ENCODE results near the gene ZNF865. TPM values are rescaled to one million over a fixed set of nuclear protein-coding genes. Genes with fewer than 3 reads are reported as not detected.

Gene ZNF865
- polyA plus RNA-seq, 1 donor (not counting 4 experiments of a cell fraction or from before 2014, with no cell fraction given) = 1.1 TPM

- no peak for DNase-seq (ENCODE audit: low read depth, low spot score)
- Histone ChIP-seq H3K4me3 (ENCODE audit: control insufficient read depth in 2 of 3, extremely low read depth in 1 of 3, insufficient read depth in 2 of 3, low read depth in 1 of 3, low read length in 3 of 3) (no peak overlapping the region), H3K27ac (ENCODE audit: control insufficient read depth, insufficient read depth, low read length) (no peak overlapping the region), H3K9ac (ENCODE audit: control insufficient read depth, extremely low read depth, insufficient read depth, low read length) (no peak overlapping the region), H3K9me3 (ENCODE audit: control insufficient read depth, low read depth, low read length) (no peaks in the 10 kb centered on the region), H3K27me3 (ENCODE audit: control insufficient read depth, extremely low read depth, insufficient read depth, low read length) (no peaks in the 10 kb centered on the region), H4K20me1 (ENCODE audit: control insufficient read depth, extremely low read depth, insufficient read depth, low read length) (peaks cover 3% of the 10 kb centered on the region), H3K36me3 (ENCODE audit: control insufficient read depth in 2 of 2, extremely low read depth in 1 of 2, insufficient read depth in 2 of 2, low read length in 2 of 2) (peaks cover 5 to 9% of the 10 kb centered on the region in 2 experiments), H3K9me1 (ENCODE audit: control insufficient read depth, extremely low read depth, insufficient read depth, low read length) (no peaks in the 10 kb centered on the region), H2AFZ (ENCODE audit: control insufficient read depth, low read length) (no peak overlapping the region), H3K79me2 (ENCODE audit: control insufficient read depth, insufficient read depth, low read length) (peaks cover 15% of the 10 kb centered on the region), H3K4me2 (ENCODE audit: control insufficient read depth, extremely low read depth, insufficient read depth, low read depth, low read length) (no peak overlapping the region), H3K4me1 (ENCODE audit: control insufficient read depth, extremely low read depth, insufficient read depth, low read length) (no peaks in the 10 kb centered on the region)
- no peak for FAIRE-seq
- TF ChIP-seq EZH2 (IDR thresholded peaks at IDR 0.05; ENCODE audit: low read length) = no peak
- TF ChIP-seq CTCF (optimal IDR thresholded peaks at IDR 0.05 in 1 of 3, IDR thresholded peaks at IDR 0.05 in 1 of 3, conservative IDR thresholded peaks at IDR 0.05 in 1 of 3; ENCODE audit: extremely low read depth in 1 of 3, insufficient read depth in 2 of 3, low read length in 3 of 3) = no peak
- dilution Hi-C loops (cut with MboI; ENCODE audit: extremely low pct_ligation_motif_present, low sequenced_read_pairs) = no loop called here
Observed at GRCh38 chr19:55615543-55616394, 10.3 kb downstream of the ZNF865 start.

- H3K79me2 ChIP-seq (ENCODE audit: control insufficient read depth, insufficient read depth, low read length) = peaks cover 10% of the 10 kb centered on the region
- TF ChIP-seq EZH2 (IDR thresholded peaks at IDR 0.05; ENCODE audit: low read length) = no peak
- no peak for TF ChIP-seq CTCF (optimal IDR thresholded peaks at IDR 0.05 in 1 of 3, IDR thresholded peaks at IDR 0.05 in 1 of 3, conservative IDR thresholded peaks at IDR 0.05 in 1 of 3; ENCODE audit: extremely low read depth in 1 of 3, insufficient read depth in 2 of 3, low read length in 3 of 3)
- H3K4me1 ChIP-seq (ENCODE audit: control insufficient read depth, extremely low read depth, insufficient read depth, low read length) = no peaks in the 10 kb centered on the region
- dilution Hi-C loops (cut with MboI; ENCODE audit: extremely low pct_ligation_motif_present, low sequenced_read_pairs) = no loop called here
- H3K36me3 ChIP-seq (ENCODE audit: control insufficient read depth in 2 of 2, extremely low read depth in 1 of 2, insufficient read depth in 2 of 2, low read length in 2 of 2) = peaks cover 5 to 10% of the 10 kb centered on the region in 2 experiments
- H2AFZ ChIP-seq (ENCODE audit: control insufficient read depth, low read length) = no peak overlapping the region
- H3K4me3 ChIP-seq (ENCODE audit: control insufficient read depth in 2 of 3, extremely low read depth in 1 of 3, insufficient read depth in 2 of 3, low read depth in 1 of 3, low read length in 3 of 3) = no peak overlapping the region
- FAIRE-seq = no peak
- H3K9ac ChIP-seq (ENCODE audit: control insufficient read depth, extremely low read depth, insufficient read depth, low read length) = no peak overlapping the region
- no peaks in the 10 kb centered on the region for H3K27me3 ChIP-seq (ENCODE audit: control insufficient read depth, extremely low read depth, insufficient read depth, low read length)
- no peaks in the 10 kb centered on the region for H3K9me3 ChIP-seq (ENCODE audit: control insufficient read depth, low read depth, low read length)
- peaks cover 3% of the 10 kb centered on the region for H4K20me1 ChIP-seq (ENCODE audit: control insufficient read depth, extremely low read depth, insufficient read depth, low read length)
- no peak overlapping the region for H3K4me2 ChIP-seq (ENCODE audit: control insufficient read depth, extremely low read depth, insufficient read depth, low read depth, low read length)
- H3K27ac ChIP-seq (ENCODE audit: control insufficient read depth, insufficient read depth, low read length) = no peak overlapping the region
- no peaks in the 10 kb centered on the region for H3K9me1 ChIP-seq (ENCODE audit: control insufficient read depth, extremely low read depth, insufficient read depth, low read length)
- no peak for DNase-seq (ENCODE audit: low read depth, low spot score)
Observed at GRCh38 chr19:55616395-55616875, 11.0 kb downstream of the ZNF865 start.
